ENCODE measurements around the gene ZFP90. TPM values are rescaled to one million over a fixed set of nuclear protein-coding genes. Genes with fewer than 3 reads are reported as not detected.

Gene ZFP90
- total RNA-seq, 2 donors from 2014 or later, result 13.7 to 34.9 TPM

GRCh38 chr16:68617734-68618133 lies 78.6 kb downstream of the ZFP90 start:
- Histone ChIP-seq H3K27ac (no peak overlapping the region), H3K4me1 (no peaks in the 10 kb centered on the region), H3K4me3 (no peak overlapping the region), H3K9me3 (peaks cover 0 to 6% (median 0%) of the 10 kb centered on the region in 3 donors), H3K27me3 (no peaks in the 10 kb centered on the region), H3K36me3 (replicated peaks in 1 of 2; ENCODE audit: insufficient read depth in 1 of 2, low read depth in 2 of 2) (no peaks in the 10 kb centered on the region)
- DNase-seq, result no peak
- intact Hi-C loops (cut with DNase I), result no loop called here
- TF ChIP-seq POLR2A (IDR thresholded peaks at IDR 0.05), result no peak
- TF ChIP-seq CTCF (IDR thresholded peaks at IDR 0.05), result no peak
- WGBS, 2 donors, result 82 to 84% methylated on average over 7 of the region's 7 CpGs
- ATAC-seq, result no peak

Small RNA genes lying within 50 kb of the gene (small RNA-seq; reads per million reads assigned to genes)
- not detected for gene RNU4-36P

Other genes starting within 250 kb of the ZFP90 start
- gene SLC7A6OS, start 228.3 kb upstream of the ZFP90 start, total RNA-seq, result 10 to 100 TPM; 13.0 to 32.3 TPM
- gene PRMT7, start 228.3 kb upstream of the ZFP90 start, total RNA-seq, result 10 to 100 TPM; 27.4 to 35.8 TPM
- 1 to 10 TPM; 1.3 to 4.6 TPM for gene SMPD3, start 90.8 kb upstream of the ZFP90 start, total RNA-seq
- gene CDH3, start 106.0 kb downstream of the ZFP90 start, total RNA-seq, result 1 to 10 TPM in 1 of 2 donors, under 1 TPM in 1; 0.66 to 4.7 TPM
- 100 to 1,000 TPM in 1 of 2 donors, 10 to 100 TPM in 1; 95.3 to 107 TPM for gene CDH1, start 198.0 kb downstream of the ZFP90 start, total RNA-seq